Measurements from ENCODE around the gene ATP6V0C.
"Not testable (repeated sequence)": the region's sequence is repeated elsewhere in the genome, so short reads cannot be mapped to it uniquely, and the experiment has no call there.

Gene ATP6V0C

DNA sequence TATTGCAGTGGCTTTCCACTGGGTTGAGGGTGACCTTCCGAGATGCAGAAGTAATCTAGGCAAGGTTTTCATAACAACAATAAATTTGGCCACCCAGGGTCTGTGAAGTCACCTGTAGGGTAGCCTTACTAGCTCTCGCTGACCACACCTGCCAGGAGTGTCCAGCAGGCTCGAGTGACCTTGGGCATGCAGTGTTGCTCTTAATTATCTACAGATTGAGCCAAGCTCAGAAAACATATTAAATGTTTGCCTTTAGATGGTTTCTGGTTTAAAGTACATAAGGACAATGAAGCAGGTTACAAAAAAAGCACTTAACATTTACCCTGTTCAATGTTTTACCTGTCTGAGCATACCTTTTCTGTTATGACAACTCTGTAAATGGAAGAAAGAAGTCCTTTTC is 37.0 kb upstream of the ATP6V0C start:
- Histone ChIP-seq H3K27me3 (ENCODE audit: insufficient read depth, low read length) (peaks cover 50% of the 10 kb centered on the region), H3K9me3 (ENCODE audit: insufficient read depth, low read depth, low read length) (no peaks in the 10 kb centered on the region), H3K9ac (ENCODE audit: low read depth, low read length) (no peak overlapping the region), H3K36me3 (ENCODE audit: insufficient read depth, low read depth, low read length) (no peaks in the 10 kb centered on the region), H3K27ac (ENCODE audit: low read length) (no peak overlapping the region), H3K4me3 (ENCODE audit: low read length) (no peak overlapping the region), H3K4me1 (ENCODE audit: insufficient read depth, low read length) (no peaks in the 10 kb centered on the region)

DNA sequence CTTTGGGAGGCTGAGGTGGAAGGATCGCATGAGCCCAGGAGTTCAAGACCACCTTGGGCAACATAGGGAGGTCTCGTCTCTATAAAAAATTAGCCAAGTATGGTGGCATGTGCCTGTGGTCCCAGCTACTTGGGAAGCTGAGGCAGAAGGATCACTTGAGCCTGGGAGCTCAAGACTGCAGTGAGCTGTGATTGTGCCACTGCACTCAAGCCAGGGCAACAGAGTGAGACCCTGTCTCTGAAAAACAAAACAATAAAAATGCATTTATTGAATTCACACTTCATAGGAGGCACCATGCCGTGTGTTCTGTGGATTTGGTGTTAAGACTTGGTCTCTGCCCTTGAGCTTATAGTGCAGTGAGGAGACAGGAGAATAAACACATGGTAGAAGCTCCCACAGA is 36.4 kb upstream of the ATP6V0C start:
- H3K4me1 ChIP-seq (ENCODE audit: insufficient read depth, low read length): no peaks in the 10 kb centered on the region
- H3K36me3 ChIP-seq (ENCODE audit: insufficient read depth, low read depth, low read length): no peaks in the 10 kb centered on the region
- H3K27me3 ChIP-seq (ENCODE audit: insufficient read depth, low read length): peaks cover 44% of the 10 kb centered on the region
- no peak overlapping the region for H3K4me3 ChIP-seq (ENCODE audit: low read length)
- no peak overlapping the region for H3K9ac ChIP-seq (ENCODE audit: low read depth, low read length)
- no peaks in the 10 kb centered on the region for H3K9me3 ChIP-seq (ENCODE audit: insufficient read depth, low read depth, low read length)
- H3K27ac ChIP-seq (ENCODE audit: low read length): no peak overlapping the region

DNA sequence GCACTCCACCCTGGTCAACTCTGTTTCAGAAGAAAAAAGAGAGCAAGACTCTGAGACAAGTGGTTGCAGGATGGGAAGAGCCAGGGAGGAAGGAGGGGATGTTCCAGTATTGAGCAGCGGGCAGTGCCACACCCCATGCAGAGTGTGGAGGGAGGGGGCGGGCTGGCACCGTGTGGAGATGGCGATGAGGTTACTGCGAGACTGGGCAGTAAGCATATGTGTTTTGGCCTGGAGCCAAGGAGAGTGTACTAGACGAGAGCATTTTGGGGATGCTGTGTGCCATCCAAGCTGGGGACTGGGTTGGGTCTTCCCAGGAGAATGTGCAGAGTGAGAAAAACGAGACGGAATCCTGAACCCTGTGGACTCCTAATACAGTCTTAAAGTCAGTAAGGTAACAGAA is 35.5 kb upstream of the ATP6V0C start:
- H3K9me3 ChIP-seq (ENCODE audit: insufficient read depth, low read depth, low read length): no peaks in the 10 kb centered on the region
- H3K9ac ChIP-seq (ENCODE audit: low read depth, low read length): no peak overlapping the region
- no peak overlapping the region for H3K27ac ChIP-seq (ENCODE audit: low read length)
- H3K27me3 ChIP-seq (ENCODE audit: insufficient read depth, low read length): peaks cover 35% of the 10 kb centered on the region
- H3K36me3 ChIP-seq (ENCODE audit: insufficient read depth, low read depth, low read length): no peaks in the 10 kb centered on the region; the same call in 1 of the 2 replicates
- H3K4me1 ChIP-seq (ENCODE audit: insufficient read depth, low read length): no peaks in the 10 kb centered on the region
- no peak overlapping the region for H3K4me3 ChIP-seq (ENCODE audit: low read length)

GRCh38 chr16:2479996-2480395 is 33.8 kb upstream of the ATP6V0C start:
- not testable (repeated sequence) for H3K9ac ChIP-seq (ENCODE audit: low read depth, low read length); H3K27ac ChIP-seq (ENCODE audit: low read length); H3K4me1 ChIP-seq (ENCODE audit: insufficient read depth, low read length); H3K4me3 ChIP-seq (ENCODE audit: low read length); H3K9me3 ChIP-seq (ENCODE audit: insufficient read depth, low read depth, low read length); H3K36me3 ChIP-seq (ENCODE audit: insufficient read depth, low read depth, low read length)
- H3K27me3 ChIP-seq (ENCODE audit: insufficient read depth, low read length): peaks cover 21% of the 10 kb centered on the region

GRCh38 chr16:2480948-2481347 is 32.8 kb upstream of the ATP6V0C start:
- Histone ChIP-seq H3K4me1 (ENCODE audit: insufficient read depth, low read length) (no peaks in the 10 kb centered on the region), H3K9ac (ENCODE audit: low read depth, low read length) (no peak overlapping the region), H3K4me3 (ENCODE audit: low read length) (no peak overlapping the region), H3K36me3 (ENCODE audit: insufficient read depth, low read depth, low read length) (no peaks in the 10 kb centered on the region; the same call in 1 of the 2 replicates), H3K27ac (ENCODE audit: low read length) (no peak overlapping the region), H3K9me3 (ENCODE audit: insufficient read depth, low read depth, low read length) (no peaks in the 10 kb centered on the region), H3K27me3 (ENCODE audit: insufficient read depth, low read length) (peaks cover 17% of the 10 kb centered on the region)

- no peak overlapping the region for H3K9ac ChIP-seq (ENCODE audit: low read depth, low read length)
- no peaks in the 10 kb centered on the region for H3K4me1 ChIP-seq (ENCODE audit: insufficient read depth, low read length)
- no peaks in the 10 kb centered on the region for H3K9me3 ChIP-seq (ENCODE audit: insufficient read depth, low read depth, low read length)
- H3K4me3 ChIP-seq (ENCODE audit: low read length): no peak overlapping the region
- no peak overlapping the region for H3K27ac ChIP-seq (ENCODE audit: low read length)
- H3K36me3 ChIP-seq (ENCODE audit: insufficient read depth, low read depth, low read length): no peaks in the 10 kb centered on the region; the same call in 1 of the 2 replicates
- peaks cover 9% of the 10 kb centered on the region for H3K27me3 ChIP-seq (ENCODE audit: insufficient read depth, low read length)
Observed at GRCh38 chr16:2481676-2482075, 32.1 kb upstream of the ATP6V0C start.

GRCh38 chr16:2482249-2482648 is 31.5 kb upstream of the ATP6V0C start:
- Histone ChIP-seq H3K36me3 (ENCODE audit: insufficient read depth, low read depth, low read length) (no peaks in the 10 kb centered on the region; the same call in 1 of the 2 replicates), H3K27ac (ENCODE audit: low read length) (no peak overlapping the region), H3K4me3 (ENCODE audit: low read length) (no peak overlapping the region), H3K4me1 (ENCODE audit: insufficient read depth, low read length) (no peaks in the 10 kb centered on the region), H3K9ac (ENCODE audit: low read depth, low read length) (no peak overlapping the region), H3K9me3 (ENCODE audit: insufficient read depth, low read depth, low read length) (no peaks in the 10 kb centered on the region), H3K27me3 (ENCODE audit: insufficient read depth, low read length) (0 out of 2 replicates have a peak, but pooled peaks cover 4% of the 10 kb centered on the region)

DNA sequence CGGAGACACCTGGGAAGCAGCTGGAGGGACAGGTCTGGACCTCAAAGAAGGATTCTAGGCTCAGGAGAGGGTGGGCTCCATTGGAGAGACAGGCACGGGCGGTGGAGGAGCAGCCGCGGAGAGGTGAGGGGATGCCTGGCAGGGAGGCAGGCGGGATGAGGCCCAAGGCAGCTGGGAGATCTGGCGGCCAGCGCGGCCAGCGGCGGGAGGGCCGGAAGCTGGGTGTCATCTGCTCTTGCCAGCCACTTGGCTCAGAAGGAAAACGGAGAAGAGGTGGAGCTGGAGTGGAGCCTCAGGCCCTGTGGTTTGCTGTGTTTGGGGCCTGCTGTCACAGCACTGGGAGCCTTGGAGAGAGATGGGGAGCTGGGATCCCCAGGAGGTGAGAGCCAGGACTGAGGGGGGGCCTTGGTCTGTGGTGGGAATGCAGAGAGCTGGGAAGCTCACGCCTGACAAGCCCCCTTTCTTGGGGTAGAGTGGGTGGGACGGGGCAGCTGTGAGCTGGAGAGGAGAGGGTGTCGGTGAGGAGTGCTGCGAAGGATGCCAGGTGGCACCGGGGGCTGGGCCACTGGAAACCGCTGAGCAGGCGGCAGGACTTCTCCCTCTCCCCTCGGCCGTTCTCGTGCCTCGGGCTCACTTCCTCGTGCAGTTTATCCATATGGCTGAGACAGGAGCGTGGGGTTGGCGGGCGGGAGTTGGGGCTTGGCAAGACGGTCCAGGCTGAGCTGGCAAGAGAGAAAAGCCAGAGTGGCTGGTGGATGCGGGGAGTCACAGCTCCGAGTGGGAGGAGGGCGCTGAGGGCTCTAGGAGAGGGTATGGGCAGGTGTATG is 30.8 kb upstream of the ATP6V0C start:
- H3K4me1 ChIP-seq (ENCODE audit: insufficient read depth, low read length): no peaks in the 10 kb centered on the region
- no peaks in the 10 kb centered on the region; the same call in 1 of the 2 replicates for H3K36me3 ChIP-seq (ENCODE audit: insufficient read depth, low read depth, low read length)
- H3K27ac ChIP-seq (ENCODE audit: low read length): no peak overlapping the region
- H3K9me3 ChIP-seq (ENCODE audit: insufficient read depth, low read depth, low read length): no peaks in the 10 kb centered on the region
- H3K27me3 ChIP-seq (ENCODE audit: insufficient read depth, low read length): no peaks in the 10 kb centered on the region
- no peak overlapping the region for H3K9ac ChIP-seq (ENCODE audit: low read depth, low read length)
- no peak overlapping the region for H3K4me3 ChIP-seq (ENCODE audit: low read length)

GRCh38 chr16:2483939-2484897 is 29.5 kb upstream of the ATP6V0C start:
- H3K9ac ChIP-seq (ENCODE audit: low read depth, low read length): no peak overlapping the region
- no peak overlapping the region for H3K27ac ChIP-seq (ENCODE audit: low read length)
- no peaks in the 10 kb centered on the region for H3K9me3 ChIP-seq (ENCODE audit: insufficient read depth, low read depth, low read length)
- H3K4me1 ChIP-seq (ENCODE audit: insufficient read depth, low read length): no peaks in the 10 kb centered on the region
- H3K4me3 ChIP-seq (ENCODE audit: low read length): no peak overlapping the region
- H3K27me3 ChIP-seq (ENCODE audit: insufficient read depth, low read length): no peaks in the 10 kb centered on the region
- H3K36me3 ChIP-seq (ENCODE audit: insufficient read depth, low read depth, low read length): no peaks in the 10 kb centered on the region; the same call in 1 of the 2 replicates

GRCh38 chr16:2484898-2485508 is 28.7 kb upstream of the ATP6V0C start:
- H3K27me3 ChIP-seq (ENCODE audit: insufficient read depth, low read length): no peaks in the 10 kb centered on the region
- no peak overlapping the region for H3K9ac ChIP-seq (ENCODE audit: low read depth, low read length)
- no peaks in the 10 kb centered on the region; the same call in 1 of the 2 replicates for H3K36me3 ChIP-seq (ENCODE audit: insufficient read depth, low read depth, low read length)
- no peaks in the 10 kb centered on the region for H3K9me3 ChIP-seq (ENCODE audit: insufficient read depth, low read depth, low read length)
- no peak overlapping the region for H3K4me3 ChIP-seq (ENCODE audit: low read length)
- no peaks in the 10 kb centered on the region for H3K4me1 ChIP-seq (ENCODE audit: insufficient read depth, low read length)
- no peak overlapping the region for H3K27ac ChIP-seq (ENCODE audit: low read length)

GRCh38 chr16:2485811-2486507 is 27.8 kb upstream of the ATP6V0C start:
- Histone ChIP-seq H3K27me3 (ENCODE audit: insufficient read depth, low read length) (no peaks in the 10 kb centered on the region), H3K36me3 (ENCODE audit: insufficient read depth, low read depth, low read length) (no peaks in the 10 kb centered on the region; the same call in 1 of the 2 replicates), H3K9ac (ENCODE audit: low read depth, low read length) (no peak overlapping the region), H3K4me3 (ENCODE audit: low read length) (no peak overlapping the region), H3K9me3 (ENCODE audit: insufficient read depth, low read depth, low read length) (no peaks in the 10 kb centered on the region), H3K4me1 (ENCODE audit: insufficient read depth, low read length) (no peaks in the 10 kb centered on the region), H3K27ac (ENCODE audit: low read length) (no peak overlapping the region)

Measured in iPS-20b (cell line).